NCI-H2081 (cell line): ENCODE measurements around the gene RBMS3.
"Not testable (repeated sequence)": the region's sequence is repeated elsewhere in the genome, so short reads cannot be mapped to it uniquely, and the experiment has no call there.

Experiments
- DNase-seq, 2 experiments: peaks; one replicate each; lab custom pipeline; 2025; lab: John Stamatoyannopoulos, UW

The RBMS3 gene

GRCh38 chr3:29312395-29312794 lies 31.5 kb downstream of the RBMS3 start:
- no peak for DNase-seq

DNA sequence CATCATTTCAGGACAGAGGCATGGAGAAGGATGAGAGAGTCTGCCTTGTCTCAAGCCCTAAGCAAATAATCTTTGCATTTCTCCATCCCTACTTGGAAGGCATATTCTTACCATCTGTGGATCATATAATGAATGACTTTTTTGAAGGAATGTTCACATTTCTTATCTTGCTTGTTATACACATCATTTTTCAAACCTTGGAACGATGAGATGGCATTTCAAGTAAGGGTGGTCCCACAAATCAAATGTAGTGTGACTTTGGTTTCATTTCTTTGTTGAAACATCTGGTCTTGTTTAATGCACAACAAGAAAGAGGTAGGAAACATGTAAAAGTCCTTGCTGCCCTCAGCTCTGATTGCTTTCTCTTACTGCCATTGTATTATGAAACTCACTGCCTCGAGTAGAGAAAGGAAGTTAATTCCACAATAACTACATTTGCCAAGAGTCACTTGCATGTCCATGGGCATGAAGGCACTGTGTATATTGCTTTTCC lies 32.1 kb downstream of the RBMS3 start:
- DNase-seq = no peak

DNA sequence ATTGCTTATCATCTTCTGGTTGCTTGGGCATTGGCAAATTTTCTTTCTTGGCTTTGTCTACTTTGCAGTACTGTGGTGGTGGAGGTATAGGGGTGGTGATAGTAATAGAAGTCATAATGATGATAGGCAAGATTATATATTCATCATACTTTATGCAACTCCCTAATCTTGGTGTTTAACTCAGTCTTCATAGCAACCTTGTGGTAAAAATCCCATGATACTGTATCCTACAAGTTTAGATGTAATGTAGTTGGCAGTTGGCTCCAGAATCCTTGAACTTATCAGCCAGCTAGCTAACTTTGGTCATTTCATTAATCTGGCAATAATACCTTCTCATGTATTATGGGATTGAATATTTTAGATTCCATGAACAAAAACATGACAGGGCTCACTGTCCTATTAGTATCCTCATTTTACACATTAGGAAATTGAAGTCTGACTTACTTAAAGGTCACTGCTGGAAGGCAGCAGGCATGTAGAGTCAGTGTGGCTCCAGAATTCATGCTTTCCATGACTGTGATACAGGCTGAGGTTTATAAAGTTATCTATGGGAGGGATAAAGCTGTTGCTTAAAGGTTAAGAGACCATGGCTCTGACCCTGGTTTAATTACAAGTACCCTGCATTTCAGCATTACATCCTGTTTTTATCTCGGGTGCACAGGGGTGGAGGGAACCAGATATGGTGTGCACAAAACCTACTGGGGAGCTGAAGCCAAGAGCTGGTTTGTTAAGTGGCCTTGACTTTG lies 33.3 kb downstream of the RBMS3 start:
- no peak for DNase-seq

- DNase-seq = no peak
These were observed 33.8 kb downstream of the RBMS3 start for GRCh38 chr3:29314727-29315088.

DNA sequence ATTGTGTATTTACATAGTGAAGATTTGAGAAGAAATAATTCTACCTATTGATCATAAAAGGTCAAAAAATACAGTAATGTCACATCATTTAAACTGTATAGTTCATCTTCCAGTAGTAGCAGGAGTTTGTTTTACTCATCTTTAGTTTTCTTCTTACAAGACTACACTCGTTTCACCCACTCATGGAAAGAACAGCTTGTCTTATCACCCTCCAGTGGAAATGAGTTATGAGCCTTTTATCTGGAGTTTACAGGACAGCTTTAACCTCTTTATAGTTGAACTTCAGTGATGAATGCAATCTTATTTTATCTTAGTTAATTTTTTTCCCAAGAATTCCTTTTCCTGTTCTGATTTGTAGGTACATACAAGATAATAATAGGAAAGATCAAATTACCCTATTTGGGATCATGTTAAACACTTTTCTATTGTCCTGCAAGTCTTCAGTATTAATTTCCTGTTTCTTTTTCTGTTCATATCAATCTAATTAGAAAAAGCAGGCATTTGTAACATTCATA lies 36.8 kb downstream of the RBMS3 start:
- DNase-seq = no peak

GRCh38 chr3:29318251-29318650 lies 37.4 kb downstream of the RBMS3 start:
- DNase-seq = no peak

- DNase-seq = no peak
These were observed 38.4 kb downstream of the RBMS3 start for GRCh38 chr3:29319262-29319661.

- DNase-seq = no peak
These were observed 38.9 kb downstream of the RBMS3 start for GRCh38 chr3:29319798-29320197.

- DNase-seq = no peak
These were observed 41.7 kb downstream of the RBMS3 start for GRCh38 chr3:29322586-29322985.

- peak; percentile 10 to 61 for DNase-seq
These were observed 43.3 kb downstream of the RBMS3 start for GRCh38 chr3:29324180-29324651.

DNA sequence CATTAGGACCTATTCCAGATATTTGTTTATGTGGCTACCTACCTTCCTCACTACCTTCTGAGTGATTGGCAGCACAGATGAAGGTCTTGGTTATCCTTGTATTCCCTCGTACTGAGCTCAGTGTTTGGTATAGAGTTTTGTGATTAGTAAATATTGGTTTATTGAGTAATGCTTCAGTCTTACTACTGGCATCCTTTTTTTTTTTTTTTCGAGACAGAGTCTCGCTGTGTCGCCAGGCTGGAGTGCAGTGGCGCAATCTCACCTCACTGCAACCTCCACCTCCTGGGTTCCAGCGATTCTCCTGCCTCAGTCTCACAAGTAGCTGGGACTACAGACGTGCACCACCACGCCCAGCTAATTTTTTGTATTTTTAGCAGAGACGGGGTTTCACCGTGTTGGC lies 45.7 kb downstream of the RBMS3 start:
- DNase-seq = not testable (repeated sequence)

- no peak for DNase-seq
These were observed 49.4 kb downstream of the RBMS3 start for GRCh38 chr3:29329986-29330890.

- no peak for DNase-seq
These were observed 50.2 kb downstream of the RBMS3 start for GRCh38 chr3:29331035-29331434.

GRCh38 chr3:29331456-29332194 lies 50.8 kb downstream of the RBMS3 start:
- no peak for DNase-seq

DNA sequence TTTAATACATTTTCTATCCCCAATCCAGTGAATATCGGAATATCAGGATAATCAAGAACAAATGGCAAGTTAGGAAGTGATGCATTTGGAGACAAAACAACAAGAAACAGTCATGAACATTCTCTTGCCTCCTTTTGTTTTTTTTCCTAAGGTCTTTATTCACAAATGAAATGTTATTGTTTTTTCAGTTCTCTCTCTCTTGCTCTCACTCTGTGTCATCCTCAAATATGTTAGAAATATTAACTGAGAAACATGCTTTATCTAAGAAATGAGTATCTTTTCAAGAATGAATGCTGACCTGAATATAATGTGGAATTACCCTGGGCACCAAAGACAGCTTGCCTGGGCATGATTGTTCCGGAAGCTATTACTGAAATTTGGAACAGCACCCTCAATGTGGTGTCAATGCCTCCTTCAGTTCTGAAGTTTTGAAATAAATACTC lies 51.3 kb downstream of the RBMS3 start:
- DNase-seq = no peak

GRCh38 chr3:29333576-29333975 lies 52.7 kb downstream of the RBMS3 start:
- no peak for DNase-seq

GRCh38 chr3:29334706-29335105 lies 53.8 kb downstream of the RBMS3 start:
- DNase-seq = no peak

DNA sequence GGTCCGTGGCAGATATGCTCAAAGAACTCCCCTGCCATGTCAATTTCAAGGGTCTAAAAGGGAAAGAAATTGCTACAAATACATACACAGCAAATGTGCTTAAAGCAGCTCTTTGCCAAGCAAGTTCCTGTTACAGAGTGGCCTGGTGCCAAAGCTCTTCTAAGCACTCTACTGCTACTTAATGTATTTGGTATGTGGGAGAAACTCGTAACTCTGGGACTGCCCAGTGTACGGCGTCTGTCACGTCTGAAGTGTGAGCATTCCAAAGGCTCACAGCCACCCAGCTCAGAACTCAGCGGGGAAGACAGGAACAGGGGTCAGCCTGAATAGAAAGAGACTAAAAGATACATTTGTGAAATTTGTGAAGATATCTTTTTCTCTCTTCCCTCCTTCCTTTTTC lies 54.6 kb downstream of the RBMS3 start:
- peak; percentile 33 to 78 for DNase-seq

DNA sequence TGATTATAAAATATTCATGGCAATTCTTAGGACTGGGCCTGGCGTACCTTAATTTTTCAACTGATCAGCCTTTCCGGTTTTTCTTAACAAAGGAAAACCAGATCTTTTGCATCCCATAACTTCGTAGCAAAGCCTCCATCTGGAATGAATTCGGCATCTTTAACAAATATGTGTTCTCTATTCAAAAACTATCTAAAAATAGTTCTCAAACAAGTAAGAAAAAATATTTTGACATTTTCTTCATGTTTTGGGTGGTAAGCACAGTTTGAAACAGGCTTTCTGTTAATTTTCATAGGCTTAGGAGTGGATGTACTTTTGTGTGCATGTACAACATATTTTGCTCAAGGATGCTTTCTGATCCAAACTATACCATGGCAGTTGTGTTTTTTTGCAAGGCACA lies 55.1 kb downstream of the RBMS3 start:
- no peak for DNase-seq

- DNase-seq = no peak
These were observed 56.7 kb downstream of the RBMS3 start for GRCh38 chr3:29337565-29337964.

GRCh38 chr3:29338377-29338776 lies 57.5 kb downstream of the RBMS3 start:
- no peak for DNase-seq
